Neural progenitor cell (in vitro differentiated cells): ENCODE measurements around the gene ADORA1.

Experiments used
- CTCF ChIP-seq: fragments of 200-600 bp; sonication (generic); IDR thresholded peaks from 2 replicates; pipeline ENCODE4 v1.5.1; 2017; ENCODE audit warnings: antibody characterized with exemption, mild to moderate bottlenecking
- EZH2 ChIP-seq: fragments of 200-600 bp; sonication (generic); IDR thresholded peaks from 2 replicates; pipeline ENCODE4 v1.6.1; 2017; ENCODE audit warnings: antibody characterized with exemption, mild to moderate bottlenecking, moderate library complexity
- EZH2phosphoT487 ChIP-seq: fragments of 200-600 bp; sonication (generic); IDR thresholded peaks from 2 replicates; pipeline ENCODE4 v1.6.1; 2017; ENCODE audit warnings: antibody characterized with exemption

- TF ChIP-seq CTCF (no peak), EZH2 (no peak), EZH2phosphoT487 (no peak)
These were observed 8.2 kb downstream of the ADORA1 start for GRCh38 chr1:203135636-203136305.
